ENCODE results near the gene BEX2.

- no peak for TF ChIP-seq CTCF (IDR thresholded peaks at IDR 0.05)
- TF ChIP-seq EZH2 (IDR thresholded peaks at IDR 0.05; ENCODE audit: borderline replicate concordance, insufficient read depth, low read depth, low read length, poor library complexity, severe bottlenecking) = no peak
Measured at GRCh38 chrX:103279624-103280023, 31.2 kb downstream of the BEX2 start.
